ENCODE measurements around the gene CALN1.

The CALN1 gene

DNA sequence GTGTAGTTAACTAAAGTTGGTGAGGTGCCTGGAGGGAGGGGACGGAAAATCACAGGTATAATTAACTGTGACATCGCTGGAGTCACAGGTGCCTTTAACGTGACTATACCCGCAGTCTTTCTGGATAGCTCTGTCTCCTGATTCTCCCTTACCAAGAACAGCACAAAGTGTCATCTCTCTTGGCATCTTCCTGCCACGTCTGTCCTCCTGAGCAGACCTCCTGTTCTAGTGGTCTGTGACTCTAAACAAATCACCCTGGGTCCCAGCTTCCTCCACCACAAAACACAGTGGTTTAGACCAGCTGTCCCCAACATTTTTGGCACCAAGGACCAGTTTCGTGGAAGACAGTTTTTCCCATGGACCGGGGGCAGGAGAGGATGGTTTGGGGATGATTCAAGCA is 90.5 kb downstream of the CALN1 start:
- no peak for DNase-seq

DNA sequence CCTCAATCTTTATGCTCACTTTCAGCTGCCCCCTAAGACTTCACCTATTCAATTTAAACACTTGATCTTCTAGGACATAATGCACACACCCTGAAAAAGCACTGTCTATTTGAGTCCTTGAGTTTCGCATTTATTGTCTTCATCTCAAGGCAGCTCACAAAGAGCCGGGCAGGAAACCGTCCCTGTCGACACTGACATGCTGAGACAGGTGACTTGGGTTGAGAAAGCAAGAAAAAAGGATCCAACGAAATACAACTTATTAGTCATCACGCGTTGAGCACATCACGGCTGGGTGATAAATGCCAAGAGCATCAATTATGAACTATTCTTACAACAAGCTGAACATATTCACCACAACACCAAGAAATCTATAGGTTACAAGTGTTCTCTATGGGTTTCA is 91.1 kb downstream of the CALN1 start:
- no peak for DNase-seq

DNA sequence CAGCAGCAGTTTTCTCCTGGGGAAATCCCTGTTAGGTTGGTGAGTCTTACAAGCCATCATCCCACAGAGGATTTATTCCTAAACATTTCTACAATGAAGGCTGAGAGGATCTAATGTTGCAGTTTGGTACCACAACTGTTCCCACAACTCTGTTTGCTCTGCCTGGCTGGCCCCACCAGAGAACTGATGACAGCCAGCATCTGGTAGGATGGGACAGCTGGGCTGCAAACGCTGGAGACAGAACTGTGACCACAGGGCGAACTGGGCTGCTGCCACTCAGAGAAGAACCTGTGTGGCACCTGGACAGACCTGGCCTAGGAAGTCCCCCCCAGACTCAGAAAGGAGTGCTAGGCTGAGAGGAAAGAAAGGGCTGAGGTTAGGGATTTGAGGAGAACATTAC is 94.8 kb downstream of the CALN1 start:
- DNase-seq: no peak

DNA sequence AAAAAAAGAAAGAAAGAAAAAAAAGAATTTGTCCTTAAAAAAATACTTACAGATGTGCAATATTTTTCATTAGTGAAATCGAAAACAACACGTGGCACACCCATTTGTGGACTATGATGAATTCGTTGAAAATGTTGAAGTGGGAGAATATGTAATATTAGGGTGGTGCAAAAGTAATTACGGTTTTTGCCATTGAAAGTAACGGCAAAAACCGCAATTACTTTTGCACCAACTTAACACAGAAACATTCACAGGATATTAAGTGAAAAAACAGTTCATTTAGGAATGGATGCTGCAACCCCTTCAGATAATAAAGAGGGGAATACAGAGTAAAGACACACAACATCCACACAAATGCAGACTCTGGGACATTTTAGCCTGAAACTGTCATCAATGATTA is 96.0 kb downstream of the CALN1 start:
- DNase-seq: no peak

DNA sequence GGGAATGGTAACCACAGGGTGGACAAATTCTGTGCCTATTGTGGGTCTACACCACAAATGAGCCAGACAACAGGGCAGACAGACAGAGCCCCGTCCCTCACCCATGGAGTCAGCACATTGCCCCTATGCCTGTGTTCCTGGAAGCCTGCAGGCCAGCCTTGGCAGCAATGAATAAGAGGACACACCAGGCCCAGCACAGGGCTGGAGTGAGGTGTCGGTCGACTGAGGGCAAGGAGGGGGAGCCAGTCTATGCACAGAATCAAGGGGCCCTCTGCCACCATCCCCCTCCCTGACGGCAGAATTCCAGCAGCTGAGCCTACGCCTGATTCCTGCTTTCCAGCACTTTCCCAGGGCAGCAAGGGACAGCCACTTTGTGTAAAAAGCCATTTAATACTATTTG is 98.2 kb downstream of the CALN1 start:
- DNase-seq: no peak

DNA sequence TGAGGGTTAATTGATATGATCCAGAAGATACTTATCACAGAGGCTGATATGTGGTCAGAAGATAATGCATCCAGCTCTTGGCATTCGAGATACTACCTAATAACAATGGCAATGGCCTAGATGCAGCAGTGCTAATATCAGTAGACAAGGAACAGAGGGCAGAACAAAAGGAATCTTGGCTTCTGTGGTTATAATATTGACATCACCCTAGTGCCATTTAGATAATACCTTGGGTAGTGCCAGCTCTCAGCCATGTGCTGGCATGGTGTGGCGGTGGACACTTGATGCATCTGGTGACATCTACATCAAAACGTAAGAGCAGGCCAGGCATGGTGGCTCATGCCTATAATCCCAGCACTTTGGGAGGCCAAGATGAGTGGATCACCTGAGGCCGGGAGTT is 101.8 kb downstream of the CALN1 start:
- DNase-seq: no peak

DNA sequence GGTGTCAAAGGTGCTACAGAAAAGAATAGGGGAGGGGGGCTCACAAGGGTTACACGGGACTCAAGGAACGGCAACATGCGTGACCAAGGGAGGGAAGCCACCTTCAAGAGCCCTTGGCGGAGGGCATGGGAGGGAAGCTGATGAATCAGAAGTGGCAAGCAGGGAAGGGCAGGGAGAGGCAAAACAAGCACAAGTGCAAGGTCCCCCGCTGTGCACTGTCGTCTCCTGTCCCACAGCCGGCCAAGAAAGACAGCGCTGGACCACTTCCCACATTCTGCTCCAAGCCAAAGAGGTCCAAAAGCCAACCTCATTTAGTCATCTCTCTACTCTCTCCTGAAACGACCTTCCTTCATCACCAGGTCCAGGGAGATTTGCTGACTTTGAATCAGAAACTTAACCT is 102.7 kb downstream of the CALN1 start:
- no peak for DNase-seq

DNA sequence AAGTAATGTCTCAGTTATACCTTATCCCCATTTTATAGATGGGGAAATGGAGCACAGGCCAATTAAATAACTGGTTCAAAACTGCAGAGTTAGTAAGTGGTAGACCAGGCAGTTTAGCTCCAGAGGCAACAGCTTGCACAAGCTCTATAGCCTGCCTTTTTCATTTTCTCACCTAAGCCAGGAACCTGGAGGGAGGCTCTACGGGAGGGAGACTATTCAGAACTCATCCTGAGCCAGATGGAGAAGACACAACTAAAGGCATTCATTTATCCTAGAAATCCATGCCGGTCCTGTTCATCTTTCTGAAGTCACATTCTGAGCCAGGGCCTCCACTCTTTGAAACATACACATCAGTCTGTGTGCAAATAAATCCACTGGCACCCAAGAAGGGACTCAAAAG is 103.2 kb downstream of the CALN1 start:
- no peak for DNase-seq

DNA sequence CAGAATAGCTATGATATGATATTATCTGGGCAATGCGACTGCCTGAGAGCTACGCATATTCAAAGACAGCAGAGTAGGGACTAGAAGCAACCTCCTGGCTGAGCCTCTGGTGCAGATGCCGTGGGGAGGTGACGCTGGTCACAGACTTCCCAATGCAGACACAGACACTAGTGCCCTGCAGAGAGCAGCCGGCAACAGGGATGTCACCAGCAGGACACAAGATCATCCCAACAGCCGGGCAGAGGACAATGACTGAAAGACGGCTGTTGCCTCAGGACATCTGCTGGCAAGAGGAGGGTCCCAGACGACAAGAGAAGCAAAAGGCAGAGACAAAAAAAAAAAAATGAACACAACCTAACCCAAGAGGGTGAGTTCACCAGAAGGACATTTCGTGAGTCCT is 104.6 kb downstream of the CALN1 start:
- DNase-seq: no peak

DNA sequence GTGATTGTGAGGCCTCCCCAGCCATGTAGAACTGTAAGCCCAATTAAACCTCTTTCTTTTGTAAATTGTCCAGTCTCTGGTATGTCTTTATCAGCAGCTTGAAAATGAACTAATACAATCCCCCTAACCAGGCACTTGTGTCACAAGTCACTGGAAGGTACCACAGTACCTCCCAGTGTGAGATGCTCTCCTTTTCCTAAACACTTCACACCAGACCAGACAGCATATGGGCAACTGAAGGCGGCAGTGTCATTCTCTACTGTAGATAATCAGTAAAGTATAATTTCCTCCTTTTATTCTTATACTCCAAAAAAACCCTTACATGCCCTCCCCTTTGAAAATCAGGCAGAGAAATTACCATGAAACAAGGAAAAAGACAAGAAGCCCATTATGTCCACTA is 113.2 kb downstream of the CALN1 start:
- no peak for DNase-seq

DNA sequence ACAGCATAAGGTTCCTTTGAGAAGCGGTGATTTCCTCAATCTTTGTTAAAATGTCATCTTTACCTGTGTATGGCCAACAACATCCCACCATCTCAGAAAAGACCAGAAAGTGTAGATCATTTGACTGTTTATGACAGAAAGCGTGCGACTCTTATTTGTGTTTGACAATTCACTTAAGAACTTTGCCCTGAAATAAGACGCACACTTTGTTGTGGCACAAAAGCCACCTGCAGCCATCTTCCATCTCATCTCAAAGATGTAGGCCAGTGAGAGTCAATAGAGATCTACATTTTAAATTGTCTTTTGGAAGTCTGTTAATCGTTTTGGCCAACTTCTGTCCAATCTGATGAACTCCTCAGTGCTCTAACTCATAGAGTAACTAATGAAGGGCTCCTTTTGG is 114.0 kb downstream of the CALN1 start:
- DNase-seq: no peak

DNA sequence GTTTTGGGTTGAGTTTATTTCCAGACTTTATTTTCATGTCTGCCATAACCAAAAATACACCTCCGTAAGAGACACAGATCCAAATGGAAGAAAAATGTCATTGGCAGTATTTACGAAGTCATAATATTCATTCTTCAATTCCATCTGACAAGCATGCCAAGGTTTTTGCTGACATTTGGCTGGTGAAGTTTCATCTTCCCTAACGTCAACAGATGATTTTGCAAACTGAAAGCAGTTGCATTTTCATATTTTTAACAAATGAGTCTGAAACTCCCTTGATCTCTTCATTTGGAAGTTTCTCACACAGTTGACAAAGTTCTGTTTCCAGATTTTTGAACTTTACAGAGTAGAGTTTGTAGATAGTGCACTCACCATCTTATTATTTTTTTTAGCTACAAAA is 114.5 kb downstream of the CALN1 start:
- no peak for DNase-seq

DNA sequence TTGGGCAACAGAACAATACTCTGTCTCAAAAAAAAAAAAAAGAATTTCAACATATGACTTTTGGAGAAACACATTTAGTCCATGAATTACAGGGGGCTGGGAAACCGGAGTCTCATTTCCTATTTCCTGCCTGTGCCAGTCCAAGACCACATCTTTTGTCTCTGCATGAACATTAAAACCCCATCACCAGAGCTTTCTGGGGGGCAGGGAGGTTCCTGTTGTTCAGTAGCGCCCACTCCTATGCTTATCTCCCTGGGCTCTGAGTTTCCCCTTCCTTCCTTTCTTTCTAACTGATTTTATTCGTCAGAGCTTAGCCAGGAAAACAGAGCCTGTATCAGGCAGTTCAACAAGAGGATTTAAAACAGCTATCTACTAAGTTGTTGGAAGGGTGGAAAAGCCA is 119.3 kb downstream of the CALN1 start:
- no peak for DNase-seq

DNA sequence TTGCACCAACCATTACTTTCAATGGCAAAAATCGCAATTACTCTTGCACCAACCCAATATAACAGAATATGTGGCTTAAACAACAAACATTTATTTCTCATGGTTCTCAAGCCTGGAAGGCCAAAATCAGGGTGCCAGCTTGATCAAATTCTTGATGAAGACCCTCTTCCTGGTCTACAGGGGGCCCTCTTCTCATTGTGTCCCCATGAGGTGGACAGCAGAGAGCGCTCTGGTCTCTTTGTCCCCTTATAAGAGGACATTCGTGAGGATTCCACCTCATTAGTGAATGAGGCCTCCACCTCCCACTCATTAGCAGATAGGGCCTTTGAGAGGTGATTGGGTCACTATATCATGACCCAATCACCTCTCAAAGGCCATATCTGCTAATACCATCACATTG is 120.0 kb downstream of the CALN1 start:
- DNase-seq: no peak

DNA sequence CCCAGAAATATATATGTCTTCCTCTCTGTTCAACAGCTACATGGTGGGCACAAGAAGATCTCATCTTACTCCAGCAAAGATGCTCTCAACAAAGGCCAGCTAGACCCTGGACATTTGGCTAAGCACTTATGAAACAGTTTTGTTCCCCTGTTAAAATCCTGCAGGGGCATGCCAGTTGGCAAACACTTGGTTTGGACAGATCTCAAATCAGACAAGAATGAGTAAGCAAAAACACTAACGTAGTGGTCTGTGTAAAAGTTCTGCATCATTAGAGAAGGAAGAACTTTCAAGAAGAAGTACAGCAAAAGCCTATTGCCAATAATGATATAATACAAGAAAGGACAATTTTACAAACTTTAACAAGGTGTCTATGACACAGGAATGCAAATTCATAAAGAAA is 125.6 kb downstream of the CALN1 start:
- no peak for DNase-seq

DNA sequence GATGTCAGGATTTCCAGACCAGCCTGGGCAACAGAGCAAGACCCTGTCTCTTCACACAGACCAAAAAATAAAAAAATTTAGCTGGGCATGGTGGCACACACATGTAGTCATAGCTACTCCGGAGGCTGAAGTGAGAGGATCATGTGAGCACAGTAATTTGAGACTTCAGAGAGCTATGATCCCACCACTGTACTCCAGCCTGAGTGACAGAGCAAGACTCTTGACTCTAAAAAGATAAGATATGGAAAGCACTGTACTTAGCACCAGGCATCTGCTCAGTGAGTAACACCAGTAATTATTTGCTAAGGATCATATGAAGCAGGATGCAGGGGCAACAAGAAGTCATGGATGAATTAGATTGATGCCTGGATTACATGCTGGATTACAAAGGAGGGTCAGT is 128.8 kb downstream of the CALN1 start:
- DNase-seq: no peak

DNA sequence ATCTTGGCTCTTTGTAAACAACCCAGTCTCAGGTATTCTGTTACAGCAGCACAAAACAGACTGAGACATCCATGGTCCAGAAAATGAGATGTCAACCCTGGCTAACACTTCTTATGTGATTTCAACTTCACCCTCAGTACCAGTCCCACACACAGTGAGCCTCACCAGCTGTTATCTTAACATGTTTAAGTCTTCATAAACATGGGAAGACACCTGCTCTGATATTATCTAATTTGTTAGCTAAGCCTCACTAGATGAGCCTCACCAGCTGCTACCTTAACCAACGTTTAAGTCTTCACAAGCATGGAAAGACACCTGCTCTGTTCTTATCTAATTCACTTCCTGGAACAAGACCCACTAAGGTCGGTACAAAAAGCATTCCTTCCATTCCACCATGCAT is 130.8 kb downstream of the CALN1 start:
- DNase-seq: no peak

DNA sequence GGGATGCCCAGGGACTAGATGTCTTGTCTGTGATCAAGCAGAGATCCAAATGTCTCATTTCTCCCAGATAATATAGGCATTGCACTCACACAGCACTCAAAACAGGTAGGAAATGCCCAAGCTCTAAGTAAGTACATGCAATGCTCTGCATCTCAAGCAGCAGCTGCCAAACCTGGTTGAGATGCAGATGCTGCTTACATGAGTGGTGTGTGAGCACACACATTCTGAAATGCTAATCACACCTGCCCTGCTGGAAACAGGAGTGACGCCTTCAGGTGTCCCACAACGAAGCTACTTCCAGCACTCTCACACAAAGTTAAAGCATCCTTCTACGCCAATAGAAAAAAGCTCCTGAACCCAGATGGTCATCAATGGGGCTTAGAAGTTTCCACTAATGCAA is 132.9 kb downstream of the CALN1 start:
- no peak for DNase-seq

DNA sequence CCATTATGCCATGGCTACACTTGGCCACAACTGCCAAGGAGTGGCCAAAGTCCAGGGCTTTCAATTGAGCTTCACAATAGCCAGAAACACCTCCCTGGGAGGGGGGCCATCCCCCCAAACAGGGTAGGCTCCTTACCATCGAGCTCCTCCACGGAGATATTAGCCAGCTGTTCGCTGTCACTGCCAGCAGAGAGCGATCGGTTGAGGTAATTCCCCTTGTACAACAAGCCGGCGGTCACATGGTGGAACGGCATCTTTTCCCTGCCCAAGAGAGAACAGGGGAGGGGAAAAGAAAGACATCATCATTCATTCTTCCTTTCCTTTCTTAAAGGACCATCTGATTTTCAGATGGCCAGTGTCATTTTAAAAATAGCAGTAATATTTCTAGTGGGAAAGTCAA is 133.6 kb downstream of the CALN1 start:
- no peak for DNase-seq

DNA sequence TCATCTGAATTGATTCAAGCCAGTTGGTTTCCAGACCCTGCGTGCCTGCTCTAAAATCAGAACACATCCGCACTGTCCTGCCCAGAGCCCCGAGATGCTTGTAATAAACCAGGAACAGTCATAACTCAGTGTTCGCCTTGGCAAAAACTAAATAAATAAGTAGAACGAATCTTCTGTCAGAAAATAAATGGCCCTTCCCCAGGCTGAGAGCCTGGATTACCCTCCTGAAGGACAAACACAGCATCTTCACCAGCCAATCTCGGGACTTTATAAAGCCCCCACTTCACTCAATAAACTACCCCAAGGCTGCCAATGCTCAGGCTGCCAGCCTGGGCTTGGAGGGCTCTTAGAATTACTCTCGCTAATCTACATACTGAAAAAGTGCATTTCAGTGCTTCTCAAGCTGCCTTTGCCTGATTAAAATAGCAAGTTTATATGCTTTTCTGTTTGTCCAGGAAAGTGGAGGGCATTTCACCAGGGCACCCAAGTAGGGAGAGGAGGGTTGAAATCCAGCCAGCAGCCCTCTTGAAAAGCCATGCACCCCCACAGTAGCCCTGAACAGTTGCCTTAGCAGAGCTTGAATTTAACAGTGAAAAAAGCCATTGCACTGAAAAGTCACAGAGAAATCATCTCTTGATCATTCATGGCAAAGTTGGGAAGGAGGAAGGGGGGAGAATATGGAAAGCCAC is 136.6 kb downstream of the CALN1 start:
- DNase-seq: no peak

DNA sequence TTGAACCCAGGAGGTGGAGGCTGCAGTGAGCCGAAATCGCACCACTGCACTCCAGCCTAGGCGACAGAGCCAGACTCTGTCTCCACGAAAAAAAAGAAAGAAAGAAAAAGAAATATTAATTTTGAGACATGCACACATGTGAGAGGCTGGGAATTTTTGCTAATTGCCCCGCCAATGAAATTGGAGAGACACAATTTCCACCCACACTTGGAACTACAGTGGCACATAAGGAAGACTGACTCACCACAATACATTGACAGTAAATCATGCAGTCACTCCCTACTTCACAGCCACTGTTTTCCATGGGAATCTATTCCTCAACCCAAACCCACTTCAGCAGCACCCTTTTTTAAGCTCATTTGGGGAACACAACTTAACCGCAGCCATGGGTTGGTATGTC is 139.7 kb downstream of the CALN1 start:
- no peak for DNase-seq

DNA sequence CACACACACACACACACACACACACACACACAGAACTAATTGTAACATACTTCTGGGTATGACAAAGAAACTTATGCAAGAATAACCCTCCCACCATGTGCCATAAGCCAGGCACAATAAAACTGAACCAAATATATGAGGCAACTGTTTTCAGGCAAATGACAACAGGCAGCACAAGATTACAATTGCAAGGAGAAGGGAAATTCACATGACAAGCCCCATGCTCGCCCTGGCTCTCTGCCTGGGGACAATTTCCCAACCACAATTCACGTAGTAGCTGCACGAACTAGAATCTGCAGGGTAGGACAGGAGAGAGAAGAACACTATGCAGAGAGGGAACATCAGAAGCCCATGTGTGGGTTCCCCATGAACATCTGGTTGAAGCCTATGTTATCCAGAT is 143.3 kb downstream of the CALN1 start:
- DNase-seq: no peak

DNA sequence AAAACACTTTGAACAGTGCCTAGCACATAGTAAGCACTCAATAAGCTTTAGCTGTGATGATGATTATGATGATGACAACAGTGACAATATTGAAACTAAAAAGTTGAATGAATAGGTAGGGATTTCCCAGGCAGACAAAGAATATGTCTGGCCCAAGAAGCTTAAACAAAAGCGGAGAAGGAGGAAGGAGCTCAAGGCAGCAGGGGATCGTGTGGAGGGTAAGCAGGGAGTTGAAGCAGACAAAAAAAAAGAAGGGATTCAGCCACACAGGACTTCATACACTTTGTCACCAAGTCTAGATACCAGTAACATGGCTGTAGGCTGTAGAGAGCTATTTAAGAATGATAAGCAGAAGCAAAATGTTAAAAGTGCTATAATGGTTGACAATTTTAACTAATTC is 144.0 kb downstream of the CALN1 start:
- DNase-seq: no peak

DNA sequence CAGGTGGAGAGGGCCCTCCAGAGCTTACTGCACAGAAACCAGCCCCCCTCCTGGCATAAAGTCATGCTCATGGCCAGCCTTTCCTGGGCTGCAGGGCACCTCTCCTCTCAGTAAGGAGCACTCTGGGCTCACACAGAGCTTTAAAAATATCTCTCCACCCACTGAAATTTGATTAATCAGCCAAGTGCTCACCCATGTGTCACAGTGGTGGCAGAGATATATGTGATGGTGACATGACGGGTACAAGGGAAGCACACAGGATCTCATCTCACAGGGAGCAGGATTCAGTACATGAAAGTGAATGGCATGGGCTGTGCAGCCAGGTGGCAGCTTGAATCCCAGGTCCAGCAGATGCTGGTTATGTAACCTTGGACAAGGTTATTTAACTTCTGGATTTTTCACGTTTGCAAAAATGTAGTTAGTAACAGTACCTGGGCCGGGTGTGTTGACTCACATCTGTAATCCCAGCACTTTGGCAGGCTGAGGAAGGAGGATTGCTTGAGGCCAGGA is 144.8 kb downstream of the CALN1 start:
- no peak for DNase-seq

DNA sequence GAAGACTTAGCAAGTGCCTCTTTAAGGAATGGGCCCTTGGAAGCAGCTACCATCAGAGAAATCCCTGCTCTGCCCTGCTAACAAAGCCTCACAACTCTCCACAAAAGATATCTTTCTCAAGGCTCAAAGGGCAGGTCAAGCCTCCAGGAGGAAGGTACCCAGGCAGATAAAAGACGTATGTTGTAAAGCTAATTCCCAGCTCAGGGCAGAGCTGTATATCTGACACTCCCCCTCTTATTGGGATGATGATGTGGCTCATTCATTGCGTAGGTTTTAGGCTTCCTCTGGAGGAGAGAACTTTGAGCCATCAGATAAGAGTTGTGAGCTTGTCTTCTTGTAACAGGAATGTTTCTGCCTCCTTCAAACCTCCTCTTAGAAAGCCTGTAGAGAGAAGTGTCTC is 145.4 kb downstream of the CALN1 start:
- DNase-seq: no peak
